Trophoblast cell (in vitro differentiated cells and primary cell): Measurements from ENCODE around the gene SMYD3.

ENCODE experiments used
- DNase-seq, 2 donors: peaks; one replicate each; pipeline ENCODE4 v3.0.0-alpha.2; 2016
- H2AFZ ChIP-seq: 2 replicates; pipeline ENCODE4 v1.6.1; 2013; ENCODE audit warnings: low read length, moderate library complexity, mild to moderate bottlenecking; ENCODE audit not compliant: insufficient read depth, poor library complexity
- H2AK5ac ChIP-seq: 2 replicates; pipeline ENCODE4 v1.6.1; 2013; ENCODE audit warnings: mild to moderate bottlenecking, low read length
- H2BK120ac ChIP-seq: 2 replicates; pipeline ENCODE4 v1.6.1; 2013; ENCODE audit warnings: low read length, mild to moderate bottlenecking, moderate library complexity; ENCODE audit not compliant: insufficient read depth, poor library complexity
- H2BK12ac ChIP-seq: 2 replicates; pipeline ENCODE4 v1.6.1; 2013; ENCODE audit warnings: mild to moderate bottlenecking, low read length, moderate library complexity
- H2BK5ac ChIP-seq: 2 replicates; pipeline ENCODE4 v1.6.1; 2013; ENCODE audit warnings: low read length, low read depth, moderate library complexity, mild to moderate bottlenecking; ENCODE audit not compliant: poor library complexity
- H3K14ac ChIP-seq: 2 replicates; pipeline ENCODE4 v1.6.1; 2013; ENCODE audit warnings: mild to moderate bottlenecking, low read length
- H3K18ac ChIP-seq: 2 replicates; pipeline ENCODE4 v1.6.1; 2013; ENCODE audit warnings: mild to moderate bottlenecking, low read length
- H3K23ac ChIP-seq: 2 replicates; pipeline ENCODE4 v1.6.1; 2013; ENCODE audit warnings: low read length
- H3K27ac ChIP-seq: 2 replicates; pipeline ENCODE4 v1.5.1; 2013; ENCODE audit warnings: low read depth, mild to moderate bottlenecking, inconsistent platforms, low read length, moderate library complexity
- H3K27me3 ChIP-seq: 2 replicates; pipeline ENCODE4 v1.6.1; 2013; ENCODE audit warnings: inconsistent platforms, mild to moderate bottlenecking, low read length, moderate library complexity; ENCODE audit not compliant: insufficient read depth
- H3K36me3 ChIP-seq, 2 experiments: 1 replicate in 1 of 2; 2 replicates in 1 of 2; pipeline ENCODE4 v1.6.1; 2013; ENCODE audit warnings: low read length in 2 of 2, mild to moderate bottlenecking in 2 of 2, moderate library complexity in 1 of 2; ENCODE audit not compliant: insufficient read depth in 2 of 2, control insufficient read depth in 1 of 2
- H3K4ac ChIP-seq: 2 replicates; pipeline ENCODE4 v1.6.1; 2013; ENCODE audit warnings: low read depth, mild to moderate bottlenecking, low read length, moderate library complexity
- H3K4me1 ChIP-seq, 2 experiments: 1 replicate in 1 of 2; 2 replicates in 1 of 2; pipeline ENCODE4 v1.6.1; 2013; ENCODE audit warnings: low read length in 2 of 2, mild to moderate bottlenecking in 2 of 2, moderate library complexity in 1 of 2; ENCODE audit not compliant: insufficient read depth in 2 of 2, control insufficient read depth in 1 of 2
- H3K4me2 ChIP-seq: 2 replicates; pipeline ENCODE4 v1.6.1; 2013; ENCODE audit warnings: inconsistent platforms, mild to moderate bottlenecking, low read length, moderate library complexity
- H3K4me3 ChIP-seq: 2 replicates; pipeline ENCODE4 v1.5.1; 2013; ENCODE audit warnings: mild to moderate bottlenecking, low read depth, low read length, inconsistent platforms
- H3K79me1 ChIP-seq: one replicate; pipeline ENCODE4 v1.6.1; 2013; ENCODE audit warnings: low read length
- H3K79me2 ChIP-seq: 2 replicates; pipeline ENCODE4 v1.6.1; 2013; ENCODE audit warnings: low read length, mild to moderate bottlenecking; ENCODE audit not compliant: control insufficient read depth, insufficient read depth, poor library complexity
- H3K9ac ChIP-seq: 2 replicates; pipeline ENCODE4 v1.6.1; 2013; ENCODE audit warnings: mild to moderate bottlenecking, low read length
- H3K9me3 ChIP-seq: 2 replicates; pipeline ENCODE4 v1.6.1; 2013; ENCODE audit warnings: low read depth, mild to moderate bottlenecking, control low read depth, inconsistent platforms, low read length; ENCODE audit not compliant: insufficient read depth
- H4K12ac ChIP-seq: 2 replicates; pipeline ENCODE4 v1.6.1; 2013; ENCODE audit warnings: low read depth, mild to moderate bottlenecking, low read length, moderate library complexity
- H4K8ac ChIP-seq: 2 replicates; pipeline ENCODE4 v1.6.1; 2013; ENCODE audit warnings: low read depth, mild to moderate bottlenecking, low read length, moderate library complexity
- H4K91ac ChIP-seq: one replicate; pipeline ENCODE4 v1.6.1; 2013; ENCODE audit warnings: low read depth, mild to moderate bottlenecking, low read length, moderate library complexity
- WGBS: extraction: QIAGEN DNeasy Blood & Tissue Kit; methylation state at CpG from one replicate; pipeline ENCODE4 v1.1.7; 2013; ENCODE audit warnings: missing lambda C conversion rate; ENCODE audit not compliant: insufficient read length, insufficient coverage; ENCODE audit errors: extremely low coverage; 5-methylcytosine and 5-hydroxymethylcytosine counted together

The SMYD3 gene

DNA sequence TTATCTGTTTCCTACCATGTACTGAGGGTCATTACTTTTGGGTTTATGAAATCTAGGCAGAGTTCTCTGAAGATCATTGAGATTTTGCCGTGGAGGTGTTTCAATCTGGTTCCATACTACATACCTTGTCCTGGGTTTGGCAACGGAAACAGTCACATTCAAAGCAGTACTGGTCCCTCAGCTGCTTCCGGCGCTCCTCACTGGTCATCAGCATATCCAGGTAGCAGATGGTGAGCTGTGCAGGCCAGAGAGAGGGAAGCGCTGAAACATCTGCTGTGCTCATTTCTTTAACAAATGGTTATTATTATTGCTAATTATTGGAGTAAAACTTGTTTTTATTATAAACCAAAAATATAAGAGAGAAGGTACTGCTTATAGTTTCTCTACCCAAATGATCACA, 591.7 kb downstream of the SMYD3 start:
- Histone ChIP-seq H3K9me3 (no peaks in the 10 kb centered on the region), H4K91ac (no peak overlapping the region), H3K9ac (no peak overlapping the region), H3K23ac (no peak overlapping the region), H3K27me3 (no peaks in the 10 kb centered on the region), H3K27ac (no peak overlapping the region), H2AFZ (no peak overlapping the region), H3K79me1 (no peaks in the 10 kb centered on the region), H2BK120ac (no peak overlapping the region), H3K18ac (no peak overlapping the region), H3K36me3 (no peaks in the 10 kb centered on the region), H3K4me3 (no peak overlapping the region), H4K12ac (no peak overlapping the region), H3K14ac (no peak overlapping the region), H2BK12ac (no peak overlapping the region), H2BK5ac (no peak overlapping the region), H3K4ac (no peak overlapping the region), H3K4me1 (no peaks in the 10 kb centered on the region), H2AK5ac (no peak overlapping the region), H3K79me2 (no peaks in the 10 kb centered on the region), H3K4me2 (no peak overlapping the region), H4K8ac (no peak overlapping the region)
- DNase-seq, result no peak
- no CpG with 5 or more reads among the region's 5 CpGs for WGBS

DNA sequence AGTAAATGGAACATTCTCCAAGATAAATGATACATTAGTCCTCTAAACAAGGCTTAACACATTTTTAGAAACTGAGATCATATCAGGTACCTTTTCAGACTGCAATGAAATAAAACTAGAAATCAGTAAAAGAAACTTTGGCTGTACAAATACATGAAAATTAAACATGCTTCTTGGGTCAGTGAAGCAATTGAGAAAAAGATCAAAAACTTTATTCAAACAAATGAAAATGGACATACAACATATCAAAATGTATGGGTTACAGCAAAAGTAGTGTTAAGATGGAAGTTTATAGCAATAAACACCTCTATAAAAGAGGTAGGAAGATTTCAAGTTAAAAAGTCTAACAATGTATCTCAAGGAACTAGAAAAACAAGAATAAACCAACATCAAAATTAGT, 598.5 kb downstream of the SMYD3 start:
- Histone ChIP-seq H4K12ac (no peak overlapping the region), H3K4me3 (no peak overlapping the region), H2AFZ (no peak overlapping the region), H4K8ac (no peak overlapping the region), H3K9ac (no peak overlapping the region), H2BK12ac (no peak overlapping the region), H4K91ac (no peak overlapping the region), H3K27ac (no peak overlapping the region), H3K4me2 (no peak overlapping the region), H3K79me1 (no peaks in the 10 kb centered on the region), H3K4ac (no peak overlapping the region), H3K4me1 (no peaks in the 10 kb centered on the region), H2BK5ac (no peak overlapping the region), H3K14ac (no peak overlapping the region), H3K36me3 (peaks cover 1 to 2% of the 10 kb centered on the region in 2 experiments), H2AK5ac (no peak overlapping the region), H3K79me2 (no peaks in the 10 kb centered on the region), H3K23ac (no peak overlapping the region), H2BK120ac (no peak overlapping the region), H3K9me3 (peaks cover 1% of the 10 kb centered on the region), H3K27me3 (no peaks in the 10 kb centered on the region), H3K18ac (no peak overlapping the region)
- no peak for DNase-seq

DNA sequence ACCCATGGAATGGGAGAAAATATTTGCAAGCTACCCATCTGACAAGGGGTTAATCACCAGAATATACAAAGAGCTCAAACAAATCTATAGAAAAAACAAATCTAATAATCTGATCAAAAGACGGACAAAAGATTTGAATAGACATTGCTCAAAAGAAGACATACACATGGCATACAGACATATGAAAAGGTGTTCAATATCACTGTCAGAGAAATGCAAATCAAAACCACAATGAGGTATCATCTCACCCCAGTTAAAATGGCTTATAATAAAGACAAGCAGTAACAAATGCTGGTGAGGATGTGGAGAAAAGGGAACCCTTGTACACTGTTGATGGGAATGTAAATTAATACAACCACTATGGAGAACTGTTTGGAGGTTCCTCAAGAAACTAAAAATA, 600.9 kb downstream of the SMYD3 start:
- H3K9me3 ChIP-seq, result peaks cover 3% of the 10 kb centered on the region
- no peak for DNase-seq
- no peak overlapping the region for H3K4me3 ChIP-seq
- H2BK120ac ChIP-seq, result no peak overlapping the region
- no peak overlapping the region for H2BK5ac ChIP-seq
- H3K4me1 ChIP-seq, result no peaks in the 10 kb centered on the region
- H2BK12ac ChIP-seq, result no peak overlapping the region
- no peak overlapping the region for H4K91ac ChIP-seq
- H3K14ac ChIP-seq, result no peak overlapping the region
- H3K23ac ChIP-seq, result no peak overlapping the region
- H3K9ac ChIP-seq, result no peak overlapping the region
- H3K4ac ChIP-seq, result no peak overlapping the region
- H3K27ac ChIP-seq, result no peak overlapping the region
- H3K4me2 ChIP-seq, result no peak overlapping the region
- no peaks in the 10 kb centered on the region for H3K79me1 ChIP-seq
- no peak overlapping the region for H2AFZ ChIP-seq
- H4K8ac ChIP-seq, result no peak overlapping the region
- H2AK5ac ChIP-seq, result no peak overlapping the region
- H3K79me2 ChIP-seq, result no peaks in the 10 kb centered on the region
- H3K36me3 ChIP-seq, result peaks cover 3% of the 10 kb centered on the region in 2 experiments
- H3K18ac ChIP-seq, result no peak overlapping the region
- no CpG with 5 or more reads among the region's 1 CpG for WGBS
- no peaks in the 10 kb centered on the region for H3K27me3 ChIP-seq
- H4K12ac ChIP-seq, result no peak overlapping the region

DNA sequence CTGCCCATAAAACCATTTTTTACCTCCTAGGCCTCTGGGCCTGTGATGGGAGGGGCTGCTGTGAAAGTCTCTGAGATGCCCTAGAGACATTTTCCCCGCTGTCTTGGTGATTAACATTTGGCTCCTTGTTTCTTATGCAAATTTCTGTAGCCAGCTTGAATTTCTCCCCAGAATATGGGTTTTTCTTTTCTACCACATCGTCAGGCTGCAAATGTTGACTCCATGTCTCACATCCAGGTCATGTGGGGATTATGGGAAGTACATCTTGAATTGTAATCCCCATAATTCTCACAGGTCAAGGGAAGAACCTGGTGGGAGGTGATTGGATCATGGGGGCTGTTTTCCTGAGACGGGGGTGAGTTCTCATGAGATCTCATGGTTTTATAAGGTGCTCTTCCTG, 603.2 kb downstream of the SMYD3 start:
- Histone ChIP-seq H3K4me2 (no peak overlapping the region), H4K12ac (no peak overlapping the region), H3K4ac (no peak overlapping the region), H3K14ac (no peak overlapping the region), H4K91ac (no peak overlapping the region), H2AFZ (no peak overlapping the region), H3K18ac (no peak overlapping the region), H2BK120ac (no peak overlapping the region), H3K36me3 (peaks cover 3% of the 10 kb centered on the region in 2 experiments), H3K23ac (no peak overlapping the region), H3K4me1 (no peaks in the 10 kb centered on the region), H2AK5ac (no peak overlapping the region), H3K79me1 (no peaks in the 10 kb centered on the region), H3K9ac (no peak overlapping the region), H3K27ac (no peak overlapping the region), H3K9me3 (peaks cover 3% of the 10 kb centered on the region), H3K4me3 (no peak overlapping the region), H4K8ac (no peak overlapping the region), H3K27me3 (no peaks in the 10 kb centered on the region), H3K79me2 (no peaks in the 10 kb centered on the region), H2BK5ac (no peak overlapping the region), H2BK12ac (no peak overlapping the region)
- no CpG with 5 or more reads among the region's 3 CpGs for WGBS
- no peak for DNase-seq
